HepG2 (cell line): ENCODE measurements around the gene ENDOD1. TPM values are rescaled to one million over a fixed set of nuclear protein-coding genes. Genes with fewer than 3 reads are reported as not detected.

Experiments used
- AGO1 ChIP-seq: fragments of 200-400 bp; formaldehyde crosslinking; IDR thresholded peaks from 2 replicates; pipeline ENCODE4 v1.6.1; 2017; ENCODE audit warnings: mild to moderate bottlenecking, low read depth, low read length, moderate library complexity; ENCODE audit not compliant: poor library complexity, severe bottlenecking
- BATF2 ChIP-seq: sonication (generic); formaldehyde crosslinking; IDR thresholded peaks from 2 replicates; pipeline ENCODE4 v1.8.0; 2022; ENCODE audit warnings: mild to moderate bottlenecking, missing genetic modification reagents, moderate library complexity
- BRD4 ChIP-seq: sonication (generic); formaldehyde crosslinking; IDR thresholded peaks from 2 replicates; pipeline ENCODE4 v1.4.0; 2020; ENCODE audit warnings: missing genetic modification reagents
- CREM ChIP-seq, 2 experiments: sonication (generic) in 1 of 2; formaldehyde crosslinking in 1 of 2; IDR thresholded peaks; 2 replicates each; pipeline versions ENCODE4 v1.4.0 to v1.6.1; 2016 to 2020; ENCODE audit warnings: antibody characterized with exemption in 1 of 2, mild to moderate bottlenecking in 1 of 2, missing genetic modification reagents in 1 of 2
- FOSL2 ChIP-seq: sonication (generic); formaldehyde crosslinking; IDR thresholded peaks from 2 replicates; pipeline ENCODE4 v1.4.0; 2020; ENCODE audit warnings: missing genetic modification reagents
- FOXP4 ChIP-seq: sonication (generic); formaldehyde crosslinking; IDR thresholded peaks from 2 replicates; pipeline ENCODE4 v1.4.0; 2020; ENCODE audit warnings: missing genetic modification reagents
- GATAD1 ChIP-seq: IDR thresholded peaks from 2 replicates; pipeline ENCODE4 v1.6.1; 2016; ENCODE audit warnings: missing genetic modification reagents, missing compliant biosample characterization
- GTF2F1 ChIP-seq: fragments of 150-350 bp; IDR thresholded peaks from 2 replicates; pipeline ENCODE4 v1.6.1; 2014; ENCODE audit warnings: low read length
- KDM5A ChIP-seq: fragments of 200-600 bp; sonication (generic); IDR thresholded peaks from 2 replicates; pipeline ENCODE4 v1.7.0; 2018; ENCODE audit warnings: antibody characterized with exemption, mild to moderate bottlenecking, low read length, borderline replicate concordance
- KDM6A ChIP-seq: IDR thresholded peaks from 2 replicates; pipeline ENCODE4 v1.6.1; 2016; ENCODE audit warnings: low read depth
- MXD1 ChIP-seq: sonication (generic); formaldehyde crosslinking; IDR thresholded peaks from 2 replicates; pipeline ENCODE4 v1.4.0; 2020; ENCODE audit warnings: mild to moderate bottlenecking, missing genetic modification reagents
- MXD3 ChIP-seq: IDR thresholded peaks from 2 replicates; pipeline ENCODE4 v1.6.1; 2016; ENCODE audit warnings: mild to moderate bottlenecking, missing biosample characterization, missing genetic modification reagents
- NRL ChIP-seq: sonication (generic); formaldehyde crosslinking; IDR thresholded peaks from 2 replicates; pipeline ENCODE4 v1.5.0; 2020; ENCODE audit warnings: missing genetic modification reagents, mild to moderate bottlenecking, moderate library complexity, borderline replicate concordance
- RNF219 ChIP-seq: sonication (generic); formaldehyde crosslinking; IDR thresholded peaks from 2 replicates; pipeline ENCODE4 v1.5.0; 2020; ENCODE audit warnings: mild to moderate bottlenecking, missing genetic modification reagents
- SP1 ChIP-seq, 2 experiments: fragments of 450-650 bp in 1 of 2; sonication (generic) in 1 of 2; formaldehyde crosslinking in 1 of 2; IDR thresholded peaks; 2 replicates each; pipeline versions ENCODE4 v1.4.0 to v1.6.1; 2016 to 2020; ENCODE audit warnings: missing genetic modification reagents in 1 of 2
- SPEN ChIP-seq: sonication (generic); formaldehyde crosslinking; IDR thresholded peaks from 2 replicates; pipeline ENCODE4 v1.5.1; 2020; ENCODE audit warnings: low read depth, mild to moderate bottlenecking, missing genetic modification reagents
- ZBTB21 ChIP-seq: sonication (generic); formaldehyde crosslinking; IDR thresholded peaks from 2 replicates; pipeline ENCODE4 v1.4.0; 2020; ENCODE audit warnings: missing genetic modification reagents
- ZNF232 ChIP-seq: sonication (generic); formaldehyde crosslinking; IDR thresholded peaks from 2 replicates; pipeline ENCODE4 v1.4.0; 2020; ENCODE audit warnings: missing genetic modification reagents, borderline replicate concordance
- ZNF3 ChIP-seq: IDR thresholded peaks from 2 replicates; pipeline ENCODE4 v1.7.0; 2017; ENCODE audit warnings: inconsistent platforms
- ZNF317 ChIP-seq: sonication (generic); formaldehyde crosslinking; IDR thresholded peaks from 2 replicates; pipeline ENCODE4 v1.5.0; 2020; ENCODE audit warnings: mild to moderate bottlenecking, missing genetic modification reagents
- ZNF33A ChIP-seq: sonication (generic); formaldehyde crosslinking; IDR thresholded peaks from 2 replicates; pipeline ENCODE4 v1.5.1; 2020; ENCODE audit warnings: missing genetic modification reagents, mild to moderate bottlenecking, moderate library complexity, borderline replicate concordance
- ZNF441 ChIP-seq: sonication (generic); formaldehyde crosslinking; IDR thresholded peaks from 2 replicates; pipeline ENCODE4 v1.7.0; 2021; ENCODE audit warnings: missing genetic modification reagents, borderline replicate concordance
- ZNF557 ChIP-seq: sonication (generic); formaldehyde crosslinking; IDR thresholded peaks from 2 replicates; pipeline ENCODE4 v1.4.0; 2020; ENCODE audit warnings: missing genetic modification reagents
- ZNF781 ChIP-seq: sonication (generic); formaldehyde crosslinking; IDR thresholded peaks from 2 replicates; pipeline ENCODE4 v1.5.1; 2020; ENCODE audit warnings: borderline replicate concordance, mild to moderate bottlenecking, missing genetic modification reagents; ENCODE audit errors: not compliant biosample characterization
- ZNF83 ChIP-seq: sonication (generic); formaldehyde crosslinking; IDR thresholded peaks from 2 replicates; pipeline ENCODE4 v1.4.0; 2020; ENCODE audit warnings: missing genetic modification reagents, mild to moderate bottlenecking, borderline replicate concordance
- polyA plus RNA-seq, 8 experiments: library from polyadenylated mRNA; depleted of rRNA in 3 of 8; stranded (reverse) in 7 of 8; unstranded in 1 of 8; fragments of >200 nt; fragmentation: Illumina TruSeq in 4 of 8; extraction: Trizol in 4 of 8; gene quantifications; 2 replicates each; pipeline versions ENCODE4 v1.2.1 to v1.2.3, GENCODE V29; 2011 to 2016; ENCODE audit warnings: low read depth in 4 of 8, missing spikeins in 1 of 8, mixed read lengths in 1 of 8; ENCODE audit not compliant: insufficient read depth in 1 of 8
- total RNA-seq, 5 experiments: library from RNA; depleted of rRNA; stranded (reverse); fragments of >200 nt; fragmentation: Illumina TruSeq; extraction: Trizol; gene quantifications; 2 replicates each; pipeline ENCODE4 v1.2.3, GENCODE V29; 2016; ENCODE audit warnings: low read depth in 1 of 5

Gene ENDOD1
- total and polyA plus RNA-seq, 2 of the 13 experiments (the other 11 are each of a cell fraction or from before 2014, with no cell fraction given): 2.0 to 6.8 TPM

GRCh38 chr11:95092549-95093324 lies 3.1 kb downstream of the ENDOD1 start (continued):
- TF ChIP-seq RNF219 (CRISPR knock-in tag): no peak
- no peak for TF ChIP-seq ZNF33A
- no peak for TF ChIP-seq MXD3 (CRISPR knock-in tag)
- TF ChIP-seq ZNF441 (CRISPR knock-in tag): no peak
- TF ChIP-seq FOSL2 (CRISPR knock-in tag): peak; percentile 88
- no peak for TF ChIP-seq KDM5A
- no peak for TF ChIP-seq ZNF83 (CRISPR knock-in tag)
- TF ChIP-seq SPEN: no peak
- no peak for TF ChIP-seq NRL (CRISPR knock-in tag)
- no peak for TF ChIP-seq BRD4 (CRISPR knock-in tag)
- no peak for TF ChIP-seq ZNF232 (CRISPR knock-in tag)
- TF ChIP-seq SP1 (IDR thresholded peaks at IDR 0.05): no peak
- no peak for TF ChIP-seq SP1 (CRISPR knock-in tag; IDR thresholded peaks at IDR 0.05)
- TF ChIP-seq CREM (IDR thresholded peaks at IDR 0.05): no peak
- no peak for TF ChIP-seq CREM (CRISPR knock-in tag; IDR thresholded peaks at IDR 0.05)
- no peak for TF ChIP-seq GATAD1
- TF ChIP-seq AGO1: no peak
- no peak for TF ChIP-seq ZNF317 (CRISPR knock-in tag)
- no peak for TF ChIP-seq KDM6A (CRISPR knock-in tag)
- TF ChIP-seq FOXP4 (CRISPR knock-in tag): no peak
- no peak for TF ChIP-seq ZNF557
- TF ChIP-seq ZNF3: no peak
- no peak for TF ChIP-seq ZBTB21 (CRISPR knock-in tag)
- no peak for TF ChIP-seq MXD1 (CRISPR knock-in tag)
- no peak for TF ChIP-seq GTF2F1
- no peak for TF ChIP-seq BATF2
- no peak for TF ChIP-seq ZNF781 (CRISPR knock-in tag)
